ENCODE measurements around the gene DDX46. TPM values are rescaled to one million over a fixed set of nuclear protein-coding genes. Genes with fewer than 3 reads are reported as not detected.
"Not testable (repeated sequence)": the region's sequence is repeated elsewhere in the genome, so short reads cannot be mapped to it uniquely, and the experiment has no call there.

Gene DDX46
- total RNA-seq (16.1 and 25.9 TPM in 2 replicates), polyA plus RNA-seq (20.0 and 24.2 TPM in 2 replicates)

- Histone ChIP-seq H3K4me1 (ENCODE audit: low read depth) (peaks cover 10% of the 10 kb centered on the region), H3K27ac (peak within 1 kb of the TSS; percentile 63), H3K9me3 (ENCODE audit: low read depth) (no peaks in the 10 kb centered on the region), H3K27me3 (no peaks in the 10 kb centered on the region), H3K36me3 (no peaks in the 10 kb centered on the region), H3K4me3 (peak within 1 kb of the TSS; percentile 55)
- DNase-seq (ENCODE audit: low read depth in 1 of 2, low spot score in 1 of 2): peak; percentile 94 to 96
- peak; percentile 73 for TF ChIP-seq CTCF (IDR thresholded peaks at IDR 0.05; ENCODE audit: low read depth, low read length)
These were observed at the start of gene DDX46 for GRCh38 chr5:134758504-134759341. Gene DDX46 (plus strand): TSS chr5:134758779. CDS start chr5:134758939, 160 bp downstream.

GRCh38 chr5:134714120-134714519 lies 44.5 kb upstream of the DDX46 start:
- H3K36me3 ChIP-seq: peaks cover 52% of the 10 kb centered on the region
- TF ChIP-seq CTCF (IDR thresholded peaks at IDR 0.05; ENCODE audit: low read depth, low read length): no peak
- H3K27ac ChIP-seq: no peak overlapping the region
- no peaks in the 10 kb centered on the region for H3K27me3 ChIP-seq
- no peak overlapping the region for H3K4me3 ChIP-seq
- no peaks in the 10 kb centered on the region for H3K4me1 ChIP-seq (ENCODE audit: low read depth)
- H3K9me3 ChIP-seq (ENCODE audit: low read depth): no peaks in the 10 kb centered on the region
- DNase-seq (ENCODE audit: low read depth in 1 of 2, low spot score in 1 of 2): no peak

GRCh38 chr5:134714541-134714940 lies 44.0 kb upstream of the DDX46 start:
- TF ChIP-seq CTCF (IDR thresholded peaks at IDR 0.05; ENCODE audit: low read depth, low read length): no peak
- H3K4me1 ChIP-seq (ENCODE audit: low read depth): no peaks in the 10 kb centered on the region
- no peaks in the 10 kb centered on the region for H3K9me3 ChIP-seq (ENCODE audit: low read depth)
- no peaks in the 10 kb centered on the region for H3K27me3 ChIP-seq
- H3K36me3 ChIP-seq: peaks cover 51% of the 10 kb centered on the region
- no peak overlapping the region for H3K4me3 ChIP-seq
- DNase-seq (ENCODE audit: low read depth in 1 of 2, low spot score in 1 of 2): no peak
- no peak overlapping the region for H3K27ac ChIP-seq

- H3K27ac ChIP-seq; H3K9me3 ChIP-seq (ENCODE audit: low read depth); H3K27me3 ChIP-seq; H3K4me1 ChIP-seq (ENCODE audit: low read depth); H3K4me3 ChIP-seq; DNase-seq (ENCODE audit: low read depth in 1 of 2, low spot score in 1 of 2): not testable (repeated sequence)
- H3K36me3 ChIP-seq: peaks cover 48% of the 10 kb centered on the region
These were observed 43.1 kb upstream of the DDX46 start for GRCh38 chr5:134715466-134715865.

GRCh38 chr5:134724872-134725271 lies 33.7 kb upstream of the DDX46 start:
- H3K4me1 ChIP-seq (ENCODE audit: low read depth): no peaks in the 10 kb centered on the region
- no peak for TF ChIP-seq CTCF (IDR thresholded peaks at IDR 0.05; ENCODE audit: low read depth, low read length)
- H3K9me3 ChIP-seq (ENCODE audit: low read depth): no peaks in the 10 kb centered on the region
- peaks cover 56% of the 10 kb centered on the region for H3K36me3 ChIP-seq
- DNase-seq (ENCODE audit: low read depth in 1 of 2, low spot score in 1 of 2): no peak
- no peak overlapping the region for H3K4me3 ChIP-seq
- H3K27me3 ChIP-seq: no peaks in the 10 kb centered on the region
- H3K27ac ChIP-seq: no peak overlapping the region

- no peaks in the 10 kb centered on the region for H3K9me3 ChIP-seq (ENCODE audit: low read depth)
- no peaks in the 10 kb centered on the region for H3K27me3 ChIP-seq
- no peak for TF ChIP-seq CTCF (IDR thresholded peaks at IDR 0.05; ENCODE audit: low read depth, low read length)
- DNase-seq (ENCODE audit: low read depth in 1 of 2, low spot score in 1 of 2): no peak
- no peaks in the 10 kb centered on the region for H3K4me1 ChIP-seq (ENCODE audit: low read depth)
- no peak overlapping the region for H3K27ac ChIP-seq
- no peaks in the 10 kb centered on the region for H3K36me3 ChIP-seq
- H3K4me3 ChIP-seq: no peak overlapping the region
These were observed 25.8 kb upstream of the DDX46 start for GRCh38 chr5:134732819-134733218.
